H1 (cell line): ENCODE measurements around the gene CD180. TPM values are rescaled to one million over a fixed set of nuclear protein-coding genes. Genes with fewer than 3 reads are reported as not detected.

Experiments used
- CTCF ChIA-PET: fragments of 300-600 bp; sonication (Branson Sonifier 250); formaldehyde crosslinking; loops from one replicate; lab custom pipeline; 2021; ENCODE audit not compliant: partially characterized antibody; lab: Charles Lee
- POLR2A ChIA-PET: fragments of 300-600 bp; sonication (Branson Sonifier 250); formaldehyde crosslinking; loops from one replicate; lab custom pipeline; 2021; ENCODE audit warnings: inconsistent platforms; ENCODE audit not compliant: partially characterized antibody; lab: Charles Lee
- DNase-seq, 2 experiments: peaks; one replicate each; pipeline versions ENCODE4 v3.0.0 to v3.0.0-alpha.2; 2010 to 2022; ENCODE audit warnings: low spot score in 2 of 2, low read depth in 1 of 2, mixed read lengths in 1 of 2
- FAIRE-seq: peaks from 2 replicates; lab custom pipeline; 2011; peaks lifted over from hg19 to GRCh38; lab: Jason Lieb, UNC
- H2AFZ ChIP-seq: 2 replicates; pipeline ENCODE4 v1.8.1; 2012; ENCODE audit warnings: low read length, inconsistent platforms
- H2AK5ac ChIP-seq: 2 replicates; pipeline ENCODE4 v1.6.1; 2013; ENCODE audit warnings: low read depth, low read length
- H2BK120ac ChIP-seq: replicated peaks from 2 replicates; pipeline ENCODE3; 2013; ENCODE audit warnings: low read depth, low read length, inconsistent platforms
- H2BK12ac ChIP-seq: 2 replicates; pipeline ENCODE4 v1.6.1; 2013; ENCODE audit warnings: low read depth, low read length
- H2BK15ac ChIP-seq: 2 replicates; pipeline ENCODE4 v1.6.1; 2013; ENCODE audit warnings: low read length
- H2BK20ac ChIP-seq: 2 replicates; pipeline ENCODE4 v1.6.1; 2013; ENCODE audit warnings: low read length
- H2BK5ac ChIP-seq: 2 replicates; pipeline ENCODE4 v1.6.1; 2013; ENCODE audit warnings: low read depth, low read length
- H3K14ac ChIP-seq: 2 replicates; pipeline ENCODE4 v1.6.1; 2013; ENCODE audit warnings: inconsistent platforms; ENCODE audit not compliant: insufficient read length
- H3K18ac ChIP-seq: 2 replicates; pipeline ENCODE4 v1.6.1; 2013; ENCODE audit warnings: low read length; ENCODE audit errors: extremely low read depth
- H3K23ac ChIP-seq: 2 replicates; pipeline ENCODE4 v1.6.1; 2013; ENCODE audit warnings: inconsistent platforms; ENCODE audit not compliant: insufficient read length
- H3K23me2 ChIP-seq: 2 replicates; pipeline ENCODE4 v1.6.1; 2013; ENCODE audit warnings: low read depth, low read length
- H3K27ac ChIP-seq: 2 replicates; pipeline ENCODE4 v1.6.1; 2011; ENCODE audit warnings: low read depth, low read length, inconsistent platforms
- H3K27me3 ChIP-seq, 4 experiments: replicated peaks in 1 of 4; 1 replicate in 1 of 4; 2 replicates in 3 of 4; pipeline versions ENCODE4 v1.6.1 to v1.8.1; 2011 to 2013; ENCODE audit warnings: low read length in 3 of 4, mild to moderate bottlenecking in 3 of 4, inconsistent platforms in 2 of 4, mixed read lengths in 2 of 4, moderate library complexity in 1 of 4; ENCODE audit not compliant: control insufficient read depth in 3 of 4, insufficient read depth in 3 of 4; ENCODE audit errors: extremely low read depth in 1 of 4
- H3K36me3 ChIP-seq, 4 experiments: 2 replicates each; pipeline versions ENCODE4 v1.6.1 to v1.8.1; 2011 to 2013; ENCODE audit warnings: mild to moderate bottlenecking in 4 of 4, low read length in 3 of 4, moderate library complexity in 2 of 4, control low read depth in 1 of 4, inconsistent platforms in 1 of 4; ENCODE audit not compliant: insufficient read depth in 4 of 4, control insufficient read depth in 2 of 4
- H3K4ac ChIP-seq: replicated peaks from 2 replicates; pipeline ENCODE3; 2013; ENCODE audit warnings: low read length, low read depth, mixed read lengths, inconsistent platforms; ENCODE audit not compliant: insufficient read length
- H3K4me1 ChIP-seq, 4 experiments: replicated peaks in 1 of 4; 1 replicate in 1 of 4; 2 replicates in 3 of 4; pipeline versions ENCODE4 v1.6.1 to v1.8.1; 2011 to 2013; ENCODE audit warnings: low read length in 3 of 4, inconsistent platforms in 2 of 4, mixed read lengths in 1 of 4; ENCODE audit not compliant: insufficient read depth in 4 of 4, control insufficient read depth in 3 of 4
- H3K4me2 ChIP-seq, 2 experiments: 2 replicates each; pipeline versions ENCODE4 v1.6.1 to v1.8.1; 2011 to 2013; ENCODE audit warnings: low read depth in 2 of 2, low read length in 2 of 2, control low read depth in 1 of 2, inconsistent platforms in 1 of 2, mild to moderate bottlenecking in 1 of 2; ENCODE audit not compliant: insufficient read depth in 1 of 2
- H3K4me3 ChIP-seq, 4 experiments: fragments of 200-600, 300-600 bp in 1 of 4; sonication (generic), shearing (Covaris generic), sonication (Bioruptor Twin) in 1 of 4; 2 replicates each; pipeline versions ENCODE4 v1.5.1 to v1.8.1; 2011 to 2016; ENCODE audit warnings: low read length in 4 of 4, low read depth in 3 of 4, control low read depth in 2 of 4, inconsistent platforms in 2 of 4, mild to moderate bottlenecking in 2 of 4, mixed read lengths in 1 of 4, moderate library complexity in 1 of 4; ENCODE audit not compliant: insufficient read depth in 2 of 4; ENCODE audit errors: extremely low read depth in 1 of 4
- H3K56ac ChIP-seq: replicated peaks from 2 replicates; pipeline ENCODE3; 2013; ENCODE audit warnings: low read depth, mild to moderate bottlenecking, mixed read lengths, low read length, inconsistent platforms; ENCODE audit not compliant: insufficient read length
- H3K79me1 ChIP-seq: 2 replicates; pipeline ENCODE4 v1.6.1; 2013; ENCODE audit warnings: low read depth, low read length, control low read depth
- H3K79me2 ChIP-seq, 2 experiments: 2 replicates each; pipeline versions ENCODE4 v1.6.1 to v1.8.1; 2012 to 2013; ENCODE audit warnings: low read length in 2 of 2, mild to moderate bottlenecking in 2 of 2, inconsistent platforms in 1 of 2; ENCODE audit not compliant: insufficient read depth in 2 of 2, control insufficient read depth in 1 of 2
- H3K9ac ChIP-seq, 4 experiments: replicated peaks in 1 of 4; 1 replicate in 1 of 4; 2 replicates in 3 of 4; pipeline versions ENCODE4 v1.6.1 to v1.8.1; 2011 to 2013; ENCODE audit warnings: low read depth in 3 of 4, low read length in 3 of 4, control low read depth in 2 of 4, mild to moderate bottlenecking in 2 of 4, moderate library complexity in 2 of 4, inconsistent platforms in 1 of 4; ENCODE audit errors: extremely low read depth in 1 of 4
- H3K9me3 ChIP-seq, 2 experiments: 2 replicates each; pipeline versions ENCODE4 v1.6.1 to v1.8.1; 2012 to 2013; ENCODE audit warnings: mild to moderate bottlenecking in 2 of 2, moderate library complexity in 2 of 2, control low read depth in 1 of 2, inconsistent platforms in 1 of 2, low read depth in 1 of 2, low read length in 1 of 2, mixed read lengths in 1 of 2; ENCODE audit not compliant: insufficient read depth in 2 of 2
- H4K20me1 ChIP-seq, 2 experiments: replicated peaks in 1 of 2; 2 replicates each; pipeline versions ENCODE3 to v1.8.1; 2011 to 2013; ENCODE audit warnings: inconsistent platforms in 2 of 2, low read length in 2 of 2, mild to moderate bottlenecking in 1 of 2; ENCODE audit not compliant: insufficient read depth in 2 of 2, control insufficient read depth in 1 of 2
- H4K5ac ChIP-seq: 2 replicates; pipeline ENCODE4 v1.6.1; 2013; ENCODE audit warnings: low read length, low read depth, mixed read lengths, inconsistent platforms; ENCODE audit not compliant: insufficient read length
- H4K8ac ChIP-seq: 2 replicates; pipeline ENCODE4 v1.8.0; 2013; ENCODE audit warnings: mild to moderate bottlenecking, moderate library complexity, low read length, inconsistent platforms; ENCODE audit not compliant: insufficient read depth; ENCODE audit errors: extremely low read depth
- H4K91ac ChIP-seq: replicated peaks from 2 replicates; pipeline ENCODE3; 2013; ENCODE audit warnings: low read length, mixed read lengths, inconsistent platforms; ENCODE audit not compliant: insufficient read length
- BRCA1 ChIP-seq: IDR thresholded peaks from 2 replicates; pipeline ENCODE4 v1.6.1; 2012; ENCODE audit warnings: low read depth, low read length, improper control_type of control experiment
- CHD1 ChIP-seq: IDR thresholded peaks from 2 replicates; pipeline ENCODE4 v1.6.1; 2012; ENCODE audit warnings: low read depth, low read length, improper control_type of control experiment
- KDM1A ChIP-seq: fragments of 200-600, 300-600 bp; sonication (generic); IDR thresholded peaks from 2 replicates; pipeline ENCODE4 v1.7.1; 2016; ENCODE audit warnings: mild to moderate bottlenecking, low read length, borderline replicate concordance
- KDM4A ChIP-seq: IDR thresholded peaks from one replicate; pipeline ENCODE4 v1.7.1; 2012; ENCODE audit warnings: low read depth, mild to moderate bottlenecking, moderate library complexity, low read length, inconsistent platforms; ENCODE audit not compliant: severe bottlenecking
- TAF7 ChIP-seq: optimal IDR thresholded peaks from 2 replicates; pipeline ENCODE3; 2011; ENCODE audit warnings: low read depth, mild to moderate bottlenecking, inconsistent platforms, low read length, moderate library complexity, borderline replicate concordance
- WGBS, 2 experiments: shearing (Covaris generic) in 1 of 2; methylation state at CpG; one replicate each; pipeline versions ENCODE4 v1.1.6 to v1.1.7; 2013 to 2015; ENCODE audit warnings: low lambda C conversion rate in 2 of 2, mixed read lengths in 2 of 2, inconsistent platforms in 1 of 2, low coverage in 1 of 2, missing lambda C conversion rate in 1 of 2; ENCODE audit not compliant: insufficient replicate concordance in 2 of 2, insufficient coverage in 1 of 2, insufficient read length in 1 of 2; ENCODE audit errors: extremely low coverage in 1 of 2, missing lambda C conversion rate in 1 of 2; 5-methylcytosine and 5-hydroxymethylcytosine counted together
- polyA plus RNA-seq, 7 experiments: library from polyadenylated mRNA; depleted of rRNA in 3 of 7; stranded (reverse) in 5 of 7; unstranded in 2 of 7; fragments of >200 nt in 5 of 7; fragments of 200-250 nt in 2 of 7; gene quantifications; 1 replicate in 5 of 7; 2 replicates in 1 of 7; 4 replicates in 1 of 7; pipeline versions ENCODE4 v1.2.1 to v1.2.3, GENCODE V29; 2011 to 2013; ENCODE audit warnings: missing spikeins in 2 of 7, mixed read lengths in 2 of 7
- total RNA-seq: library from RNA; stranded (reverse); fragmentation: NEBNext Ultra II Directional; extraction: Animal tissue kit (Norgen Biotek cat#: 25700); gene quantifications from 2 replicates; pipeline ENCODE4 v1.2.1, GENCODE V29; 2021

Gene CD180
- total and polyA plus RNA-seq, 2 of the 8 experiments (the other 6 are each of a cell fraction or from before 2014, with no cell fraction given), result not detected

- POLR2A ChIA-PET, result no interaction called here
Measured at GRCh38 chr5:67146981-67147380, 49.6 kb downstream of the CD180 start.

More at GRCh38 chr5:67146981-67147380, 49.6 kb downstream of the CD180 start:
- no peaks in the 10 kb centered on the region for H4K20me1 ChIP-seq
- no peak overlapping the region for H3K4me2 ChIP-seq
- H3K4me3 ChIP-seq, result no peak overlapping the region
- H4K91ac ChIP-seq, result no peak overlapping the region
- FAIRE-seq (no peak), DNase-seq (no peak)
- H3K79me2 ChIP-seq, result no peaks in the 10 kb centered on the region
- no peaks in the 10 kb centered on the region for H3K4me1 ChIP-seq
- H4K5ac ChIP-seq, result no peak overlapping the region
- H3K27me3 ChIP-seq, result no peaks in the 10 kb centered on the region
- H2AK5ac ChIP-seq, result no peak overlapping the region
- no peak for TF ChIP-seq KDM1A
- TF ChIP-seq TAF7, result no peak
- TF ChIP-seq BRCA1, result no peak
- no peak for TF ChIP-seq KDM4A
- no peak for TF ChIP-seq CHD1
- H3K79me1 ChIP-seq, result no peaks in the 10 kb centered on the region
- peaks cover 0 to 3% (median 0%) of the 10 kb centered on the region in 4 experiments; a peak in 1 of 8 replicates for H3K36me3 ChIP-seq
- CTCF ChIA-PET, result interaction anchor here (0.7 to 1.8 kb wide), 8 partner anchors 10 to 337 kb away, joined by 3 to 6 read pairs (median 4); no protein-coding TSS in a partner anchor
- H2BK15ac ChIP-seq, result no peak overlapping the region
- H3K4ac ChIP-seq, result no peak overlapping the region
- H2BK5ac ChIP-seq, result no peak overlapping the region
- no peak overlapping the region for H2BK20ac ChIP-seq
- H2BK120ac ChIP-seq, result no peak overlapping the region
- H3K14ac ChIP-seq, result no peak overlapping the region
- no peak overlapping the region for H3K56ac ChIP-seq
- H3K18ac ChIP-seq, result no peak overlapping the region
- 81% methylated on average over 3 of the region's 4 CpGs; no CpG with 5 or more reads in 1 of the 2 experiments for WGBS, 2 experiments
- H3K9ac ChIP-seq, result no peak overlapping the region
- H2AFZ ChIP-seq, result no peak overlapping the region
- H3K23me2 ChIP-seq, result no peaks in the 10 kb centered on the region
- H4K8ac ChIP-seq, result no peak overlapping the region
- no peak overlapping the region for H3K27ac ChIP-seq
- no peak overlapping the region for H3K23ac ChIP-seq
- H2BK12ac ChIP-seq, result no peak overlapping the region
- H3K9me3 ChIP-seq, result no peaks in the 10 kb centered on the region
